B cell (primary cell): Measurements from ENCODE around the gene TNIK. TPM values are rescaled to one million over a fixed set of nuclear protein-coding genes. Genes with fewer than 3 reads are reported as not detected.

Experiments used
- ATAC-seq: fragments of 200-7000 bp; cut with Tn5 transposase; one replicate; pipeline ENCODE4 v1.10.0; 2021; ENCODE audit warnings: low read depth, mild to moderate bottlenecking, moderate number of reproducible peaks, moderate library complexity
- CTCF ChIA-PET: fragments of 350-600 bp; sonication (Branson Sonifier 250); formaldehyde crosslinking; loops from one replicate; lab custom pipeline; 2021; ENCODE audit warnings: antibody characterized with exemption, inconsistent platforms; lab: Charles Lee
- POLR2A ChIA-PET: fragments of 350-600 bp; sonication (Branson Sonifier 250); formaldehyde crosslinking; loops from one replicate; lab custom pipeline; 2021; ENCODE audit warnings: antibody characterized with exemption; lab: Charles Lee
- DNase-seq: peaks from one replicate; pipeline ENCODE4 v3.0.0; 2013
- H2AFZ ChIP-seq: 2 replicates; pipeline ENCODE4 v1.6.1; 2012; ENCODE audit warnings: mild to moderate bottlenecking, low read depth, low read length; ENCODE audit not compliant: insufficient read depth, poor library complexity, severe bottlenecking
- H3K27ac ChIP-seq, 2 donors: 1 replicate in 1 of 2; 2 replicates in 1 of 2; pipeline ENCODE4 v1.5.1; 2012 to 2013; ENCODE audit warnings: low read length in 2 of 2, mild to moderate bottlenecking in 2 of 2, moderate library complexity in 1 of 2
- H3K27me3 ChIP-seq, 4 experiments: fragments of 200-600 bp in 1 of 4; sonication (generic) in 1 of 4; replicated peaks in 1 of 4; 1 replicate in 2 of 4; 2 replicates in 2 of 4; pipeline versions ENCODE4 v1.6.1 to v1.7.0; 2013 to 2016; ENCODE audit warnings: low read length in 3 of 4, mild to moderate bottlenecking in 2 of 4, mixed read lengths in 1 of 4, moderate library complexity in 1 of 4; ENCODE audit not compliant: insufficient read depth in 4 of 4, control insufficient read depth in 3 of 4; ENCODE audit errors: control extremely low read depth in 1 of 4
- H3K36me3 ChIP-seq, 2 experiments: replicated peaks in 1 of 2; 1 replicate in 1 of 2; 2 replicates in 1 of 2; pipeline versions ENCODE4 v1.6.1 to v1.7.1; 2013; ENCODE audit warnings: low read length in 1 of 2; ENCODE audit not compliant: insufficient read depth in 2 of 2, control insufficient read depth in 1 of 2; ENCODE audit errors: control extremely low read depth in 1 of 2, extremely low read depth in 1 of 2
- H3K4me1 ChIP-seq, 2 donors: fragments of 200-600 bp in 1 of 2; sonication (generic) in 1 of 2; 1 replicate in 1 of 2; 2 replicates in 1 of 2; pipeline versions ENCODE4 v1.5.1 to v1.6.1; 2013 to 2017; ENCODE audit warnings: low read length in 2 of 2; ENCODE audit not compliant: control insufficient read depth in 2 of 2, insufficient read depth in 2 of 2
- H3K4me2 ChIP-seq: replicated peaks from 2 replicates; pipeline ENCODE3; 2012; ENCODE audit warnings: mild to moderate bottlenecking, low read depth, low read length; ENCODE audit not compliant: poor library complexity, severe bottlenecking
- H3K4me3 ChIP-seq, 5 experiments: fragments of 200-600 bp in 1 of 5; sonication (generic) in 1 of 5; 1 replicate in 3 of 5; 2 replicates in 2 of 5; pipeline versions ENCODE4 v1.5.1 to v1.7.0; 2011 to 2016; ENCODE audit warnings: low read length in 4 of 5, mild to moderate bottlenecking in 4 of 5, low read depth in 2 of 5, control low read depth in 1 of 5, moderate library complexity in 1 of 5; ENCODE audit not compliant: insufficient read depth in 1 of 5; ENCODE audit errors: control extremely low read depth in 1 of 5, extremely low read depth in 1 of 5
- H3K79me2 ChIP-seq: fragments of 200-600 bp; sonication (generic); one replicate; pipeline ENCODE4 v1.6.0; 2016; ENCODE audit warnings: low read length; ENCODE audit not compliant: control insufficient read depth, insufficient read depth
- H3K9ac ChIP-seq: fragments of 200-600 bp; sonication (generic); 2 replicates; pipeline ENCODE4 v1.6.1; 2017; ENCODE audit warnings: mild to moderate bottlenecking, low read length, moderate library complexity
- H3K9me3 ChIP-seq, 3 donors: one replicate each; pipeline versions ENCODE4 v1.6.1 to v1.7.1; 2013; ENCODE audit warnings: low read length in 2 of 3; ENCODE audit not compliant: control insufficient read depth in 2 of 3, insufficient read depth in 1 of 3; ENCODE audit errors: control extremely low read depth in 1 of 3
- H4K20me1 ChIP-seq: 2 replicates; pipeline ENCODE4 v1.6.0; 2012; ENCODE audit warnings: mild to moderate bottlenecking, low read length; ENCODE audit not compliant: insufficient read depth, control insufficient read depth, poor library complexity, severe bottlenecking
- H3K27ac Mint-ChIP-seq: one replicate; pipeline ENCODE4 v1.8.0; 2021; ENCODE audit warnings: mixed read lengths
- H3K27me3 Mint-ChIP-seq: one replicate; pipeline ENCODE4 v1.8.0; 2021; ENCODE audit warnings: mixed read lengths
- H3K4me1 Mint-ChIP-seq: one replicate; pipeline ENCODE4 v1.8.0; 2021; ENCODE audit warnings: mixed read lengths
- H3K4me3 Mint-ChIP-seq: one replicate; pipeline ENCODE4 v1.8.0; 2021; ENCODE audit warnings: mixed read lengths
- H3K9me3 Mint-ChIP-seq: one replicate; pipeline ENCODE4 v1.8.0; 2022; ENCODE audit warnings: mixed read lengths; ENCODE audit not compliant: insufficient read depth
- CTCF ChIP-seq: fragments of 200-600 bp; IDR thresholded peaks from one replicate; pipeline ENCODE4 v1.8.0; 2022; ENCODE audit warnings: antibody characterized with exemption, mild to moderate bottlenecking
- EZH2 ChIP-seq: IDR thresholded peaks from 2 replicates; pipeline ENCODE4 v1.6.1; 2012; ENCODE audit warnings: borderline replicate concordance, low read depth, mild to moderate bottlenecking, moderate library complexity, low read length; ENCODE audit not compliant: insufficient read depth, poor library complexity, severe bottlenecking
- WGBS: methylation state at CpG from one replicate; pipeline ENCODE4 v1.1.5; 2013; ENCODE audit warnings: missing lambda C conversion rate; ENCODE audit not compliant: insufficient coverage; 5-methylcytosine and 5-hydroxymethylcytosine counted together
- intact Hi-C: fragments of 100-400 bp; cut with micrococcal nuclease; formaldehyde crosslinking; loops from one replicate; pipeline ENCODE4 v1.10.0; 2022
- polyA plus RNA-seq: library from polyadenylated mRNA; depleted of rRNA; stranded (reverse); fragments of >200 nt; gene quantifications from 2 replicates; pipeline ENCODE4 v1.2.3, GENCODE V29; 2012
- total RNA-seq, 2 donors: library from RNA; stranded (reverse); fragments of 120-200 nt in 1 of 2; gene quantifications; 1 replicate in 1 of 2; 2 replicates in 1 of 2; pipeline versions ENCODE4 v1.2.3 to v1.2.4, GENCODE V29; 2013 to 2022

Gene TNIK
- total and polyA plus RNA-seq, 2 donors (not counting 1 experiment from before 2014, with no cell fraction given), result 0.66 to 7.7 TPM

- POLR2A ChIA-PET, result no interaction called here
- H3K4me1 ChIP-seq, result no peaks in the 10 kb centered on the region
- intact Hi-C loops, result no loop called here
Measured at GRCh38 chr3:171508206-171508605, 48.0 kb upstream of the TNIK start.

DNA sequence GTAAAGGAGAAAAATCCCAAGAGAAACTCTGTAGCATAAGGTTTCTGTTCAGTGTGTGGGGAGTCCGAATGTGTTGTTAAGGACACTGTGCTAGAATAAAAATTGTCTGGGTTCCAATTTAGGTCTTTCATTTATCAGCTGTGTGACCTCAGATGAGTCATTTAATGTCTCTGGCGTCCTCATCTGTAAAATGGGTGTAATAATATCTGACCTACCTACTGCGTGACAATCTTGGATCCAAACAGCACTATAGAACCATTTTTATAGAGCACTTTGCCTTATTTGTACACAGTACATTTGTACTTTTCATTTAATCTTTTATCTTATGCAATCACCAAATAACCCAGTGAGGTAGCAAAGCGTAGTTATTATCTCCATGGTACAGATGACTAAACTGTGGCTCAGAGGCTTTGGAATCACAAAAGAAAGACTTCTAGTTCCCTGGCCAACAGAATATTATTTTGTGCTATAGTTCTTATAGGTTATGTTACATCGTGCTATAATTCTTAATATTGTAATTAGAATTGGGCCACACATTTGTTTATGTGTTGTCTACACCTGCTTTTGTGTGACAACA lies 46.6 kb upstream of the TNIK start:
- no peak for ATAC-seq
- intact Hi-C loops, result no loop called here
- Histone ChIP-seq H4K20me1 (no peaks in the 10 kb centered on the region), H3K79me2 (no peaks in the 10 kb centered on the region), H3K4me2 (no peak overlapping the region), H3K4me3 (no peak overlapping the region), H3K27ac (no peak overlapping the region), H3K9ac (no peak overlapping the region), H3K36me3 (no peaks in the 10 kb centered on the region), H3K4me1 (no peaks in the 10 kb centered on the region), H3K27me3 (no peaks in the 10 kb centered on the region), H2AFZ (no peak overlapping the region), H3K9me3 (peaks cover 0 to 3% (median 0%) of the 10 kb centered on the region in 3 donors)
- ChIA-PET POLR2A (no interaction called here), CTCF (no interaction called here)
- Mint-ChIP-seq H3K4me1 (no peaks in the 10 kb centered on the region), H3K27me3 (peaks cover 4% of the 10 kb centered on the region), H3K27ac (no peak overlapping the region), H3K9me3 (peaks cover 2% of the 10 kb centered on the region), H3K4me3 (no peak overlapping the region)
- DNase-seq, result no peak
- no peak for TF ChIP-seq CTCF
- no CpG with 5 or more reads among the region's 5 CpGs for WGBS

More at GRCh38 chr3:171508206-171508605, 48.0 kb upstream of the TNIK start:
- no peaks in the 10 kb centered on the region for H3K79me2 ChIP-seq
- peaks cover 0 to 3% (median 0%) of the 10 kb centered on the region in 3 donors for H3K9me3 ChIP-seq
- H3K27me3 ChIP-seq, result no peaks in the 10 kb centered on the region
- H3K27me3 Mint-ChIP-seq, result peaks cover 4% of the 10 kb centered on the region
- H3K4me2 ChIP-seq, result no peak overlapping the region
- no peak overlapping the region for H3K9ac ChIP-seq
- no peaks in the 10 kb centered on the region for H4K20me1 ChIP-seq
- H3K27ac ChIP-seq, result no peak overlapping the region
- ATAC-seq (no peak), DNase-seq (no peak)
- H3K36me3 ChIP-seq, result no peaks in the 10 kb centered on the region
- no peak for TF ChIP-seq EZH2
- no peak for TF ChIP-seq CTCF
- no peak overlapping the region for H3K4me3 Mint-ChIP-seq
- 100% methylated on average over 1 of the region's 3 CpGs for WGBS
- no peak overlapping the region for H2AFZ ChIP-seq
- no peaks in the 10 kb centered on the region for H3K4me1 Mint-ChIP-seq
- peaks cover 2% of the 10 kb centered on the region for H3K9me3 Mint-ChIP-seq
- no peak overlapping the region for H3K4me3 ChIP-seq
- CTCF ChIA-PET, result no interaction called here
- H3K27ac Mint-ChIP-seq, result no peak overlapping the region
